ENCODE results near the gene POLR2C. TPM values are rescaled to one million over a fixed set of nuclear protein-coding genes. Genes with fewer than 3 reads are reported as not detected.

The POLR2C gene
- total and polyA plus RNA-seq, 2 of the 13 experiments (the other 11 are each of a cell fraction or from before 2014, with no cell fraction given), result 104 to 216 TPM

GRCh38 chr16:57479205-57479975 lies 16.9 kb downstream of the POLR2C start (continued):
- TF ChIP-seq SALL2 (CRISPR knock-in tag; IDR thresholded peaks at IDR 0.05) (no peak), RXRB (CRISPR knock-in tag; IDR thresholded peaks at IDR 0.05; ENCODE audit: borderline replicate concordance) (no peak), CBX5 (CRISPR knock-in tag; IDR thresholded peaks at IDR 0.05; ENCODE audit: borderline replicate concordance) (no peak), PCBP1 (IDR thresholded peaks at IDR 0.05; ENCODE audit: borderline replicate concordance, low read depth, low read length) (peak; percentile 51), RXRA (CRISPR knock-in tag; IDR thresholded peaks at IDR 0.05) (no peak; the same call in 1 of the 2 replicates), THAP11 (CRISPR knock-in tag; IDR thresholded peaks at IDR 0.05) (no peak), TRIM22 (IDR thresholded peaks at IDR 0.05) (no peak), TFDP1 (CRISPR knock-in tag; IDR thresholded peaks at IDR 0.05; ENCODE audit: borderline replicate concordance) (no peak), ETV6 (CRISPR knock-in tag; conservative IDR thresholded peaks at IDR 0.05) (no peak), ZNF841 (CRISPR knock-in tag; IDR thresholded peaks at IDR 0.05; ENCODE audit: borderline replicate concordance) (no peak), ZNF512 (CRISPR knock-in tag; IDR thresholded peaks at IDR 0.05) (no peak), ZNF703 (CRISPR knock-in tag; IDR thresholded peaks at IDR 0.05; ENCODE audit: borderline replicate concordance) (no peak), ZBTB33 (CRISPR knock-in tag; IDR thresholded peaks at IDR 0.05) (0 out of 2 replicates have a peak, but pooled peaks have one; percentile 25), SIN3A (IDR thresholded peaks at IDR 0.05; ENCODE audit: borderline replicate concordance, low read depth, low read length) (no peak), ZFY (CRISPR knock-in tag; IDR thresholded peaks at IDR 0.05) (no peak)
- TF ChIP-seq, protein P1, sequence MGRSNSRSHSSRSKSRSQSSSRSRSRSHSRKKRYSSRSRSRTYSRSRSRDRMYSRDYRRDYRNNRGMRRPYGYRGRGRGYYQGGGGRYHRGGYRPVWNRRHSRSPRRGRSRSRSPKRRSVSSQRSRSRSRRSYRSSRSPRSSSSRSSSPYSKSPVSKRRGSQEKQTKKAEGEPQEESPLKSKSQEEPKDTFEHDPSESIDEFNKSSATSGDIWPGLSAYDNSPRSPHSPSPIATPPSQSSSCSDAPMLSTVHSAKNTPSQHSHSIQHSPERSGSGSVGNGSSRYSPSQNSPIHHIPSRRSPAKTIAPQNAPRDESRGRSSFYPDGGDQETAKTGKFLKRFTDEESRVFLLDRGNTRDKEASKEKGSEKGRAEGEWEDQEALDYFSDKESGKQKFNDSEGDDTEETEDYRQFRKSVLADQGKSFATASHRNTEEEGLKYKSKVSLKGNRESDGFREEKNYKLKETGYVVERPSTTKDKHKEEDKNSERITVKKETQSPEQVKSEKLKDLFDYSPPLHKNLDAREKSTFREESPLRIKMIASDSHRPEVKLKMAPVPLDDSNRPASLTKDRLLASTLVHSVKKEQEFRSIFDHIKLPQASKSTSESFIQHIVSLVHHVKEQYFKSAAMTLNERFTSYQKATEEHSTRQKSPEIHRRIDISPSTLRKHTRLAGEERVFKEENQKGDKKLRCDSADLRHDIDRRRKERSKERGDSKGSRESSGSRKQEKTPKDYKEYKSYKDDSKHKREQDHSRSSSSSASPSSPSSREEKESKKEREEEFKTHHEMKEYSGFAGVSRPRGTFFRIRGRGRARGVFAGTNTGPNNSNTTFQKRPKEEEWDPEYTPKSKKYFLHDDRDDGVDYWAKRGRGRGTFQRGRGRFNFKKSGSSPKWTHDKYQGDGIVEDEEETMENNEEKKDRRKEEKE (IDR thresholded peaks at IDR 0.05), result no peak
- TF ChIP-seq, protein P2, sequence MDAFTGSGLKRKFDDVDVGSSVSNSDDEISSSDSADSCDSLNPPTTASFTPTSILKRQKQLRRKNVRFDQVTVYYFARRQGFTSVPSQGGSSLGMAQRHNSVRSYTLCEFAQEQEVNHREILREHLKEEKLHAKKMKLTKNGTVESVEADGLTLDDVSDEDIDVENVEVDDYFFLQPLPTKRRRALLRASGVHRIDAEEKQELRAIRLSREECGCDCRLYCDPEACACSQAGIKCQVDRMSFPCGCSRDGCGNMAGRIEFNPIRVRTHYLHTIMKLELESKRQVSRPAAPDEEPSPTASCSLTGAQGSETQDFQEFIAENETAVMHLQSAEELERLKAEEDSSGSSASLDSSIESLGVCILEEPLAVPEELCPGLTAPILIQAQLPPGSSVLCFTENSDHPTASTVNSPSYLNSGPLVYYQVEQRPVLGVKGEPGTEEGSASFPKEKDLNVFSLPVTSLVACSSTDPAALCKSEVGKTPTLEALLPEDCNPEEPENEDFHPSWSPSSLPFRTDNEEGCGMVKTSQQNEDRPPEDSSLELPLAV (CRISPR knock-in tag; conservative IDR thresholded peaks at IDR 0.05; ENCODE audit: low read depth), result no peak
